ENCODE data around the gene GPR151. TPM values are rescaled to one million over a fixed set of nuclear protein-coding genes. Genes with fewer than 3 reads are reported as not detected.

The GPR151 gene
- total and polyA plus RNA-seq, 2 of the 13 experiments (the other 11 are each of a cell fraction or from before 2014, with no cell fraction given) = not detected

- TF ChIP-seq ZFP36 (IDR thresholded peaks at IDR 0.05; ENCODE audit: borderline replicate concordance, low read depth, low read length, partially characterized antibody) (no peak), SMC3 (IDR thresholded peaks at IDR 0.05; ENCODE audit: low read length) (no peak), RORA (CRISPR knock-in tag; IDR thresholded peaks at IDR 0.05) (no peak)
These were observed 33.2 kb downstream of the GPR151 start (continued) for GRCh38 chr5:146482775-146483174.

GRCh38 chr5:146475906-146476305 is 40.1 kb downstream of the GPR151 start:
- peaks cover 2% of the 10 kb centered on the region for H3K79me2 ChIP-seq (ENCODE audit: insufficient read depth, low read length)
- WGBS (ENCODE audit: low lambda C conversion rate) = 97% methylated on average over 1 of the region's 1 CpG
- DNase-seq (ENCODE audit: low spot score) = no peak
- H3K9ac ChIP-seq (ENCODE audit: insufficient read depth, low read depth, low read length) = no peak overlapping the region
- H3K27me3 ChIP-seq (ENCODE audit: control insufficient read depth in 1 of 2, insufficient read depth in 2 of 2, low read length in 2 of 2) = no peaks in the 10 kb centered on the region
- no peak overlapping the region for H3K4me3 ChIP-seq (replicated peaks in 1 of 3; ENCODE audit: insufficient read depth in 1 of 3, low read depth in 2 of 3, low read length in 3 of 3)
- no peaks in the 10 kb centered on the region for H3K9me3 ChIP-seq (ENCODE audit: low read length)
- intact Hi-C loops (cut with micrococcal nuclease; ENCODE audit: unreplicated experiment) (no loop called here), in situ Hi-C loops (cut with HindIII; ENCODE audit: extremely low pct_ligation_motif_present, low pct_unique_long_range_greater_than_20kb) (no loop called here)
- no peak overlapping the region for H3K27ac ChIP-seq (ENCODE audit: extremely low read length, insufficient read depth, low read length)
- CTCF ChIA-PET (ENCODE audit: low intra/inter-chr PET ratio, low total read pairs) = no interaction called here
- H4K20me1 ChIP-seq (ENCODE audit: insufficient read depth, low read length) = no peaks in the 10 kb centered on the region
- no peak for FAIRE-seq
- no peak for TF ChIP-seq RAD51 (IDR thresholded peaks at IDR 0.05; ENCODE audit: borderline replicate concordance)
- TF ChIP-seq POLR2AphosphoS2 (IDR thresholded peaks at IDR 0.05; ENCODE audit: low read depth, low read length) = 0 out of 2 replicates have a peak, but pooled peaks have one; percentile 7
- POLR2A ChIA-PET = no interaction called here
- H3K36me3 ChIP-seq (replicated peaks in 1 of 2; ENCODE audit: control insufficient read depth in 1 of 2, insufficient read depth in 2 of 2, low read length in 2 of 2) = peaks cover 21 to 76% of the 10 kb centered on the region in 2 experiments
- H3K4me1 ChIP-seq (ENCODE audit: insufficient read depth, low read length) = no peaks in the 10 kb centered on the region
- no peak for ATAC-seq
- BruUV-seq (replicated peaks) = no TSS peak
- H3K4me2 ChIP-seq (ENCODE audit: low read depth, low read length) = no peak overlapping the region
- no peak overlapping the region for H2AFZ ChIP-seq (ENCODE audit: low read length)

GRCh38 chr5:146475190-146475780 is 40.7 kb downstream of the GPR151 start:
- intact Hi-C loops (cut with micrococcal nuclease; ENCODE audit: unreplicated experiment) (no loop called here), in situ Hi-C loops (cut with HindIII; ENCODE audit: extremely low pct_ligation_motif_present, low pct_unique_long_range_greater_than_20kb) (no loop called here)
- ChIA-PET CTCF (ENCODE audit: low intra/inter-chr PET ratio, low total read pairs) (no interaction called here), POLR2A (no interaction called here)
- H4K20me1 ChIP-seq (ENCODE audit: insufficient read depth, low read length) = no peaks in the 10 kb centered on the region
- H3K79me2 ChIP-seq (ENCODE audit: insufficient read depth, low read length) = peaks cover 2% of the 10 kb centered on the region
- TSS peak; percentile 11 for BruUV-seq (replicated peaks)
- H3K4me3 ChIP-seq (replicated peaks in 1 of 3; ENCODE audit: insufficient read depth in 1 of 3, low read depth in 2 of 3, low read length in 3 of 3) = no peak overlapping the region
- no peak for TF ChIP-seq ZNF619 (CRISPR knock-in tag; IDR thresholded peaks at IDR 0.05)
- peak; percentile 34 to 52; a peak in 1 of 4 replicates for TF ChIP-seq MAFK (conservative IDR thresholded peaks at IDR 0.05 in 1 of 2, IDR thresholded peaks at IDR 0.05 in 1 of 2; ENCODE audit: low read length in 2 of 2)
- H3K36me3 ChIP-seq (replicated peaks in 1 of 2; ENCODE audit: control insufficient read depth in 1 of 2, insufficient read depth in 2 of 2, low read length in 2 of 2) = peaks cover 21 to 77% of the 10 kb centered on the region in 2 experiments
- FAIRE-seq (no peak), DNase-seq (ENCODE audit: low spot score) (no peak), ATAC-seq (peak; percentile 60)
- no peak overlapping the region for H3K9ac ChIP-seq (ENCODE audit: insufficient read depth, low read depth, low read length)
- no peak overlapping the region for H3K27ac ChIP-seq (ENCODE audit: extremely low read length, insufficient read depth, low read length)
- no peak overlapping the region for H2AFZ ChIP-seq (ENCODE audit: low read length)
- WGBS (ENCODE audit: low lambda C conversion rate) = 93% methylated on average over 4 of the region's 4 CpGs
- H3K9me3 ChIP-seq (ENCODE audit: low read length) = no peaks in the 10 kb centered on the region
- no peaks in the 10 kb centered on the region for H3K27me3 ChIP-seq (ENCODE audit: control insufficient read depth in 1 of 2, insufficient read depth in 2 of 2, low read length in 2 of 2)
- no peak overlapping the region for H3K4me2 ChIP-seq (ENCODE audit: low read depth, low read length)
- no peaks in the 10 kb centered on the region for H3K4me1 ChIP-seq (ENCODE audit: insufficient read depth, low read length)
